ENCODE results near the gene SEMA3D.

SEMA3D gene

DNA sequence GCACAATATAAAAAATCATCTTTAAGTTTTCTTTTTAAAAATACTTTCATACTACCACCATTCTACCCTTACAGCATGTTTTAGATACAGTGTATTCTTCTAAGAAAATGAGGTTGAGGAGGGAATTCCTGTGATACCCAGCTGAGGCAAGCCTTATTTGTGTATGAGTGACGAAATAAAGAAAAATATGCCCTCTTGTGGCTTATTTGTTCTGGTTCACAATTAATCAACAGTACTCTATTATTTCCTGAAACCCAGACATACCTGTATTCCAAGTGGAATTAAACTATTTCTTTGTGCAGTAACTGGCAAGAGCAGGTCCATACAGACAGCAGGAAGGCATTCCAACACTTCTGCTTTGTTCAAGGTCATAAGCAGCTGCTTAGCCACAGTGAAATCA is 4.5 kb upstream of the SEMA3D start:
- no peaks in the 10 kb centered on the region for H3K9me3 ChIP-seq (ENCODE audit: control insufficient read depth, low read length)
- TF ChIP-seq, protein P1, sequence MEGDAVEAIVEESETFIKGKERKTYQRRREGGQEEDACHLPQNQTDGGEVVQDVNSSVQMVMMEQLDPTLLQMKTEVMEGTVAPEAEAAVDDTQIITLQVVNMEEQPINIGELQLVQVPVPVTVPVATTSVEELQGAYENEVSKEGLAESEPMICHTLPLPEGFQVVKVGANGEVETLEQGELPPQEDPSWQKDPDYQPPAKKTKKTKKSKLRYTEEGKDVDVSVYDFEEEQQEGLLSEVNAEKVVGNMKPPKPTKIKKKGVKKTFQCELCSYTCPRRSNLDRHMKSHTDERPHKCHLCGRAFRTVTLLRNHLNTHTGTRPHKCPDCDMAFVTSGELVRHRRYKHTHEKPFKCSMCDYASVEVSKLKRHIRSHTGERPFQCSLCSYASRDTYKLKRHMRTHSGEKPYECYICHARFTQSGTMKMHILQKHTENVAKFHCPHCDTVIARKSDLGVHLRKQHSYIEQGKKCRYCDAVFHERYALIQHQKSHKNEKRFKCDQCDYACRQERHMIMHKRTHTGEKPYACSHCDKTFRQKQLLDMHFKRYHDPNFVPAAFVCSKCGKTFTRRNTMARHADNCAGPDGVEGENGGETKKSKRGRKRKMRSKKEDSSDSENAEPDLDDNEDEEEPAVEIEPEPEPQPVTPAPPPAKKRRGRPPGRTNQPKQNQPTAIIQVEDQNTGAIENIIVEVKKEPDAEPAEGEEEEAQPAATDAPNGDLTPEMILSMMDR (IDR thresholded peaks at IDR 0.05), result no peak
- H3K4me2 ChIP-seq (ENCODE audit: low read length), result no peak overlapping the region
- H3K9ac ChIP-seq, result no peak overlapping the region
- no peaks in the 10 kb centered on the region for H3K79me2 ChIP-seq
- no peak overlapping the region for H3K27ac ChIP-seq
- no peaks in the 10 kb centered on the region for H3K4me1 ChIP-seq
- no peak overlapping the region for H3K4me3 ChIP-seq (ENCODE audit: low read depth, low read length)
- no peak overlapping the region for H2AFZ ChIP-seq
- H3K27me3 ChIP-seq (ENCODE audit: control insufficient read depth, insufficient read depth, low read length), result no peaks in the 10 kb centered on the region
- no peaks in the 10 kb centered on the region for H3K36me3 ChIP-seq (ENCODE audit: control insufficient read depth, insufficient read depth, low read length)

DNA sequence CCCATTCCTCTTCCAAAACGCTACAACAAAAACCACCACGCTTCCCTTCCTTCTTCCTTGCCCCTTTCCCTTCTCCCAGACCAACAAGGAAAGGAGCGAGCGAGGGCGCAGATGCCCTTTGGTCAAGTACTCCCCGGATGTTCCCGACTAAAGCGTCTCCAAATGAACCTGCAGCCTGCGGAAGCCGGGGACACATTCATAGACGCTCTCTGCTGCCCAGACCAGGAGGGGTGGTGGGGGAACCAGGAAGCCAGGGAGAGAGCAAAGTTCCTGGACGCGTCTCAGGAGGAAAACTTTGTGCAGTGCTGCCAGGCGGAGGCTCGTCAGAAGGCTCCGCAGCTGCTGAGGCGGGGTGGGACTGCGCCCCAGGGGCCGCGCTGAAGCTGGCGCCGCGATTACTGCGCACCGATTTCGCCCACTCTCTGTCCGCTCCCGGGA is 754 bp downstream of the SEMA3D start:
- Histone ChIP-seq H3K9me3 (ENCODE audit: control insufficient read depth, low read length) (no peaks in the 10 kb centered on the region), H3K36me3 (ENCODE audit: control insufficient read depth, insufficient read depth, low read length) (no peaks in the 10 kb centered on the region), H3K79me2 (no peaks in the 10 kb centered on the region), H3K9ac (no peak overlapping the region), H3K4me2 (ENCODE audit: low read length) (peak overlapping the region; percentile 62), H3K4me3 (ENCODE audit: low read depth, low read length) (peak overlapping the region; percentile 28), H3K4me1 (no peaks in the 10 kb centered on the region), H3K27ac (no peak overlapping the region), H2AFZ (no peak overlapping the region), H3K27me3 (ENCODE audit: control insufficient read depth, insufficient read depth, low read length) (no peaks in the 10 kb centered on the region)
- TF ChIP-seq, protein P1 (IDR thresholded peaks at IDR 0.05), result no peak

DNA sequence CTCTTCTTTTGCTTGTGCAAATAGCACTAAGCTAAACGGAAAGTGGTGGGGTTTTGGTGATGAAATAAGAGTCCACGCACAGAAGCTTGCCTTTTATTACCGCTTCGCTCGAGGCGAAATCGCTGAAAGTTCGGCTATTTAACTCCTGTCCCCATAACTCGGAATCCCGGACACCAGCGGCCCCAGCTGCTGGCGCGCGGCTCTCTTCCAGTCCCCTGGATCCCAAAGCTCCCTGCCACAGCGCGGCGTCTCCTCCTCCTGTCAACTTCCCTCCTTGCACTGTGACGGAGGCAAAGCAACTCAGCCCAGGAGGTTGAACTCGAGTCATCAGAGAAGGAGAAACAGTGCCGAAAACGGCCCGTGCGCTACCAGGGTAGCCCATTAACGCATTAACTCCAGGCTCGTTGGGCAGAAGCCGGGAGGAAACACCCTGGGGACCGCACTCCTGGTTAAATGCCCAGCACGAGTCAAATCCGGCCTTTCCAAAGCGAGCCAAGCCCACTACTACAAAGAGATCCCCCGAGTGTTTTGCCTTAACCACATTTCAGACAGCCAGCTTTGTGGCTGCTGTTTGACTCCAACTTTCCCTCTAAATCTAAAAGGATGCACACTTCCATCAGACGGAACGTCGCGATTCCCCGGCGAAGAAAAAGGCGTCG is 1.3 kb downstream of the SEMA3D start:
- TF ChIP-seq, protein P1 (IDR thresholded peaks at IDR 0.05), result no peak
- Histone ChIP-seq H2AFZ (peak overlapping the region; percentile 36), H3K9me3 (ENCODE audit: control insufficient read depth, low read length) (no peaks in the 10 kb centered on the region), H3K4me1 (no peaks in the 10 kb centered on the region), H3K36me3 (ENCODE audit: control insufficient read depth, insufficient read depth, low read length) (no peaks in the 10 kb centered on the region), H3K9ac (no peak overlapping the region), H3K4me3 (ENCODE audit: low read depth, low read length) (peak overlapping the region; percentile 28), H3K79me2 (no peaks in the 10 kb centered on the region), H3K4me2 (ENCODE audit: low read length) (peak overlapping the region; percentile 62), H3K27ac (no peak overlapping the region), H3K27me3 (ENCODE audit: control insufficient read depth, insufficient read depth, low read length) (no peaks in the 10 kb centered on the region)

DNA sequence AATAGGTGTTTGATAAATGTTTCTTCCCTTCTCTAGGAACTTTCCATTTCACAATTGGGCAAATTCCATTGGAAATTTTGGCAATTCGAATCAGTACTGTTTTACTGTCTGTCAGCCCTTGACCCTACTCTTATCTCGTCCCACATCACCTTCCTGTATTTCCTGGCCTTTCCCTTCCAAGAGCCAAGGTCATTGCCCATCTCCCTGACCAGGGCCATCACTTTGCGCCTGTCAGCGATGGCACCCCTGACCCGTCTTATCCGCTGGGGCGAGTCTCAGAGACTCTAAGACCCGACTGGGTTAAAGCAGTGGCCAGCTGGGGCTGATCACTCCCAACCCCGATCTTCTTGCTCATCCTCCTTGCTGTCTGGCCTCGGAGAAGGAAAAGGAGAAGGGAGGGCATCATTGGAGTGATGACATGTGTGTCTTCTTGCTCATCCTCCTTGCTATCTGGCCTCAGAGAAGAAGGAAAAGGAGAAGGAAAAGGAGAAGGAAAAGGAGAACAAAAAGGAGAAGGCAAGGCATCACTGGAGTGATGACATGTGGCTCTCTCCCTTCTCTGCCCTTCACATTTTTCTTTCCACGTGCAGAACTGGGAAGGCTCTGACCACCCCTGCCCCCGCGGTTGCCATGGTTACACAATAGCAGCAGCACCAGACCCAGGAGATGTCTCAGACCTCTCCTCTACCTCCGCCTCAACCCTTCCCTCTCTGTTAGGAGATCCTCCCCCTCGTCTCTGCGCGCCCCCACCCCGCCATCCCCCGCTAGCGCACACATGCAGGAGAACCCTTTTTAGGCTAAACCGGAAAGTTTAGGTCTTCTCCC is 2.0 kb downstream of the SEMA3D start:
- H3K36me3 ChIP-seq (ENCODE audit: control insufficient read depth, insufficient read depth, low read length), result no peaks in the 10 kb centered on the region
- peak overlapping the region; percentile 62 for H3K4me2 ChIP-seq (ENCODE audit: low read length)
- no peak overlapping the region for H2AFZ ChIP-seq
- TF ChIP-seq, protein P1 (IDR thresholded peaks at IDR 0.05), result no peak
- no peaks in the 10 kb centered on the region for H3K79me2 ChIP-seq
- H3K27me3 ChIP-seq (ENCODE audit: control insufficient read depth, insufficient read depth, low read length), result no peaks in the 10 kb centered on the region
- no peak overlapping the region for H3K9ac ChIP-seq
- H3K4me3 ChIP-seq (ENCODE audit: low read depth, low read length), result no peak overlapping the region
- H3K27ac ChIP-seq, result no peak overlapping the region
- no peaks in the 10 kb centered on the region for H3K4me1 ChIP-seq
- H3K9me3 ChIP-seq (ENCODE audit: control insufficient read depth, low read length), result no peaks in the 10 kb centered on the region
